Peyer's patch (tissue), 4 donors: Measurements from ENCODE around the gene SSX7. TPM values are rescaled to one million over a fixed set of nuclear protein-coding genes. Genes with fewer than 3 reads are reported as not detected.
"Not testable (repeated sequence)": the region's sequence is repeated elsewhere in the genome, so short reads cannot be mapped to it uniquely, and the experiment has no call there.

Experiments
- DNase-seq, 3 donors: peaks; one replicate each; pipeline ENCODE4 v3.0.0-alpha.2; 2017 to 2019
- H3K27ac ChIP-seq, 4 donors: fragments of 200-600 bp; sonication (generic); one replicate each; pipeline ENCODE4 v1.5.1; 2016 to 2019
- H3K27me3 ChIP-seq, 2 donors: fragments of 200-600 bp; sonication (generic); one replicate each; pipeline ENCODE4 v1.5.1; 2019
- H3K36me3 ChIP-seq, 3 donors: fragments of 200-600 bp; sonication (generic); one replicate each; pipeline ENCODE4 v1.5.1; 2016 to 2019
- H3K4me1 ChIP-seq, 4 donors: fragments of 200-600 bp; sonication (generic); one replicate each; pipeline ENCODE4 v1.5.1; 2016 to 2019
- H3K4me3 ChIP-seq, 4 donors: fragments of 200-600 bp; sonication (generic); 1 replicate in 3 of 4; 2 replicates in 1 of 4; pipeline ENCODE4 v1.5.1; 2016 to 2019; ENCODE audit warnings: mild to moderate bottlenecking in 1 of 4
- H3K9me3 ChIP-seq, 4 donors: fragments of 200-600 bp; sonication (generic); one replicate each; pipeline ENCODE4 v1.5.1; 2016 to 2019; ENCODE audit warnings: mild to moderate bottlenecking in 1 of 4
- POLR2A ChIP-seq, 2 donors: fragments of 450-650 bp; IDR thresholded peaks; one replicate each; pipeline ENCODE4 v1.5.1; 2017; ENCODE audit warnings: antibody characterized with exemption in 2 of 2, mild to moderate bottlenecking in 2 of 2, moderate library complexity in 2 of 2
- total RNA-seq, 4 donors: library from RNA; depleted of rRNA; stranded (reverse); fragments of >200 nt; gene quantifications; one replicate each; pipeline ENCODE4 v1.1.0, GENCODE V29; 2016
- TF ChIP-seq, protein P1 (sequence below), 6 experiments: fragments of 450-650 bp in 4 of 6; fragments of 200-600 bp in 2 of 6; sonication (generic) in 1 of 6; IDR thresholded peaks; one replicate each; pipeline ENCODE4 v1.5.1; 2017 to 2019; ENCODE audit warnings: antibody characterized with exemption in 6 of 6, mild to moderate bottlenecking in 3 of 6, moderate library complexity in 1 of 6

The SSX7 gene, protein sequence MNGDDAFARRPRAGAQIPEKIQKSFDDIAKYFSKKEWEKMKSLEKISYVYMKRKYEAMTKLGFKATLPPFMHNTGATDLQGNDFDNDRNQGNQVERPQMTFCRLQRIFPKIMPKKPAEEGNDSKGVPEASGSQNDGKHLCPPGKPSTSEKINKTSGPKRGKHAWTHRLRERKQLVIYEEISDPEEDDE
- not detected for total RNA-seq

DNA sequence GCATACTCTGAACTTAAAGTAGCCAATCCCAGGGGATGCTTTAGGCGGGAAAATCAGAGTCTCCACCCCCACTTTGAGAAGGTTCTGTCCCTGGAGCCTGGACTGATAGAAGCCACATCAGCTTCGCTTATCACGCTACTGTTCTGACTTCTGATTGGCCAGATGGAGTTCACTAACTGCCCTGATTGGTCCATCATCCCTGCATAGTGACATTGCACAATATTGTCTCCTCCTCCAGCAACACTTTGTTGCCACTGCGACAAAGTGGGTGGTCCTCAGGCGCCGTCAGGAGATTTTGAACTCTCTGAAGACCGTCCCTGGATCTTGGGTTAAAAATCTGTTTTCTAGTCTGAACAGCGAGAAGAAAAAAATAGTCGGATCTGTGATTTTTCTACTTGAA lies at the start of gene SSX7:
TSS of gene SSX7 (minus strand) at position 101 of the 400 bp plus-strand sequence. CDS start 1,428 bp downstream, outside the sequence.
- not testable (repeated sequence) for H3K4me1 ChIP-seq, H3K9me3 ChIP-seq, H3K27me3 ChIP-seq, H3K4me3 ChIP-seq, H3K27ac ChIP-seq, H3K36me3 ChIP-seq, DNase-seq

DNA sequence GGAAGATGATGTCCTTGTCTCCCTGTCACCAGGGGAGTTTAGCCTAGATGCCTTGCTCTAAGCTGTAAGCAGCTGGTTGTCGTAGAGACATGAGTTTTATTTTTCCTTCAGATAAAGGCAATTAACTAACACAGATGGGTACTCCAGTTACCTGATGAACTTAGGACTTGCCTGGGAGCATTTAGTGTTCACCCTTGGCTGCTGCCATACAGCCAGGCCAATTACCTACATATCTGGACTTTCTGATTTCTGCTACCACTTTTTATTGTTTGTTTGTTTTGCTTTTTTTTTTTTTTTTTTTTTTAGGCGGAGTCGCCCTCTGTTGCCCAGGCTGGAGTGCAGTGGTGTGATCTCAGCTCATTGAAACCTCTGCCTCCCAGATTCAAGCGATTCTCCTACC lies 37.3 kb upstream of the SSX7 start:
- H3K36me3 ChIP-seq, DNase-seq, H3K27ac ChIP-seq, H3K4me3 ChIP-seq, H3K4me1 ChIP-seq, H3K27me3 ChIP-seq, H3K9me3 ChIP-seq: not testable (repeated sequence)

DNA sequence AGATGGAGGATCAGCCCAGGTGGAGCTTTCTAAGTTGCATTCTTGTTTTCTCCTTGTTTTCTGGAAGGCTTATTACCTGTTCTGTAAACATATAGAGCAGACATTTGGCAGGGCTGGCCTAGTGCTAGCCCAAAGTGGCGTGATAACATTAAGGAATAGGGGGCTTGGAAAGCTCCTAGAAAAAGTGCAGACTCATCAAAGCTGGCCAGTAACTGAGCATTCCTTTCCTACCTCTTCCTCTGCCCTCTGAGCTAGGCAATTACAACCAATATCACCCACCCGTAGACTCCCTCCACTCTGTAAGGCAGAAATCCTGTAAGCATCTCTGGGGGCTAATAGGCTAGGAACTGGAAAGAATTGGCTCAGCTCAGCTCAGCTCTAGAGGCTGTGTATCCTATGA lies 7.5 kb upstream of the SSX7 start:
- not testable (repeated sequence) for H3K27ac ChIP-seq, H3K27me3 ChIP-seq, H3K36me3 ChIP-seq, H3K4me3 ChIP-seq, DNase-seq, H3K4me1 ChIP-seq, H3K9me3 ChIP-seq

DNA sequence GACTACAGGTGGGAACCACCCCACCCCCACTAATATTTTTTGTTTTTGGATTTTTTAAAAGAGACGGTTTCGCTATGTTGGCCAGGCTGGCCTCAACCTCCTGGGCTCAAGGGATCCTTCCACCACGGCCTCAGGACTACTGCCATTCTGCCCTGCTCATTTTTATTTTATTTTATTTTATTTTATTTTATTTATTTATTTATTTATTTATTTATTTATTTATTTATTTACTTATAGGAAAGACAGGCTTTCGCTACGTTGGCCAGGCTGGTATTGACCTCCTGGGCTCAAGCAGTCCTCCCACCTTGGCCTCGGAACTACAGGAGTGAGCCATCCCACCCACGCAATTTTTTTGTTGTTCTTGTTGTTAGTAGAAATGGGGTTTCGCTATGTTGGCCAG lies 775 bp upstream of the SSX7 start:
- H3K27ac ChIP-seq, H3K36me3 ChIP-seq, H3K4me3 ChIP-seq, H3K9me3 ChIP-seq, H3K27me3 ChIP-seq, DNase-seq, H3K4me1 ChIP-seq: not testable (repeated sequence)

DNA sequence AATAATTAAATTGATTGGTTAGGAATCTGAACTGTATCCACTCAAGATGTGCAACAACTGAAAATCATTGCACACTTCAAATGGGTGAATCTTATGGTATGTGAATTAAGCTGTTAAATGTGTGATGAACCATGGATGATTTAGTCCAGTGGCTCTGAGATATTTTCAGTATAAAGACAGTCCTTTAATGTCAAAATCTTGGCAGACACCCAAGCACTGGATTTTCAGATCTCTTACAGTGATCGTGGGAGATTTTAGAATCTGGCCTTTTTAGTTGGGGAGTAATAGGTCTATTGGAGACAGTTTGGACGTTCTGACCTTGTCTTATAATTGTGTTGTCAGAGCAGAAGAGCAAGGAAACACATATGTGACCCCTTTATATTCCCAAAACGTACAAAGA lies 4.0 kb downstream of the SSX7 start:
- H3K36me3 ChIP-seq, H3K27me3 ChIP-seq, DNase-seq, H3K4me3 ChIP-seq, H3K9me3 ChIP-seq, H3K4me1 ChIP-seq, H3K27ac ChIP-seq: not testable (repeated sequence)

DNA sequence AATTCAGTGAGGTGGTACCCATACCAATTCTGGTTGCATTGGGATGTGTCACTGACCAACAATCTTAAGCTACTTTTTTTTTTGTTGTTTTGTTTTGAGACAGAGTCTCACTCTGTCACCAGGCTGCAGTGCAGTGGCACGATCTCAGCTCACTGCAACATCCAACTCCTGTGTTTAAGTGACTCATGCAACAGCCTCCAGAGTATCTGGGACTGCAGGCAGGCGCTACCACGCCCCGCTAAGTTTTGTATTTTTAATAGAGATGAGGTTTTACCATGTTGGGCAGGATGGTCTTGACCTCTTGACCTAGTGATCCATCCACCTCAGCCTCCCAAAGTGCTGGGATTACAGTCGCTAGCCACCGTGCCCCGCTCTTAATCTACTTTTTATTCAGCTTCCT lies 5.7 kb downstream of the SSX7 start:
- H3K4me1 ChIP-seq, DNase-seq, H3K36me3 ChIP-seq, H3K9me3 ChIP-seq, H3K4me3 ChIP-seq, H3K27me3 ChIP-seq, H3K27ac ChIP-seq: not testable (repeated sequence)

DNA sequence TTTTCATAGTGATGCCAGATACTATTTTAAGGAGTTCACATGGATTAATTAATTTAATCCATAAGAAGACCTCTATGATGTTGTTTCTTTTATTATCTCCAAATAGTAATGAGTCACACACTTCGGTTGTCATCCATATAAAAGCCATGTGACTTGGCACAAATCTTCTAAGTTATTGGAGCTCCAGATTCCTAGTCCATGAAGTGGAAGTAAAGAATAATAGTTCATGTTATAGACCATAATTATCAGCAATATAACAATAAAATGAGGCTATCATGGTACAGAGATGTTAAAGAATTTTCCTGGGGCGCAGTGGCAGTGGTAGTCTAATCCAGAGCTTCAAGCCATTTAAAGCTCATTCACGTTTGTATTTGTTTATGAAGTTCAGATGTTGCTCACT lies 26.2 kb downstream of the SSX7 start:
- not testable (repeated sequence) for H3K4me3 ChIP-seq, H3K4me1 ChIP-seq, H3K9me3 ChIP-seq, H3K27me3 ChIP-seq, DNase-seq, H3K36me3 ChIP-seq, H3K27ac ChIP-seq

DNA sequence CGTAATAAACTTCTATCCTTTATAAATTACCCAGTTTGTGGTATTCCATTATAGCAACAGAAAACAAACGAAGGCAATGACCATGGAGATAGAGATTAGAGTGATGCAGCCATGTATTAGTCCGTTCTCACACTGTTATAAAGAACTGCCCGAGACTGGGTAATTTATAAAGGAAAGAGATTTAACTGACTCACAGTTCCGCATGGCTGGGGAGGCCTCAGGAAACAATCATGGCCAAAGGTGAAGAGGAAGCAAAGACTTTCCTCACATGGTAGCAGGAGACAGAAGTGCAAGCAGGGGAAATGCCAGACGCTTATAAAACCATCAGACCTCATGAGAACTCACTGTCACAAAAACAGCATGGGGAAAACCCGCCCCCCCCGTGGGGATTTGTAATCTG lies 34.0 kb downstream of the SSX7 start:
- not testable (repeated sequence) for H3K36me3 ChIP-seq, H3K9me3 ChIP-seq, H3K27me3 ChIP-seq, H3K4me1 ChIP-seq, DNase-seq, H3K27ac ChIP-seq, H3K4me3 ChIP-seq

DNA sequence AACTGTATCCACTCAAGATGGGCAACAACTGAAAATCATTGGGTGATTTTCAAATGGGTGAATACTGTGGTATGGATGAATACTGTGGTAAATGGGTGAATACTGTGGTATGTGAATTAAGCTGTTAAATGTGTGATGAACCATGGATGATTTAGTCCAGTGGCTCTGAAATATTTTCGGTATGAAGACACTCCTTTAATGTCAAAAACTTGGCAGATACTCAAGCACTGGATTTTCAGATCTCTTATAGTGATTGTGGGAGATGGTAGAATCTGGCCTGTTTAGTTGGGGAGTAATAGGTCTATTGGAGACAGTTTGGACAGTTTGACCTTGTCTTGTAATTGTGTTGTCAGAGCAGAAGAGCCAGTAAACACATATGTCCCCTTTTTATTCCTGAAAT lies 45.7 kb downstream of the SSX7 start:
- H3K27me3 ChIP-seq, result no peaks in the 10 kb centered on the region
- no peaks in the 10 kb centered on the region for H3K36me3 ChIP-seq
- H3K4me3 ChIP-seq, result no peak overlapping the region
- no peak for DNase-seq
- no peaks in the 10 kb centered on the region for H3K4me1 ChIP-seq
- TF ChIP-seq, protein P1, sequence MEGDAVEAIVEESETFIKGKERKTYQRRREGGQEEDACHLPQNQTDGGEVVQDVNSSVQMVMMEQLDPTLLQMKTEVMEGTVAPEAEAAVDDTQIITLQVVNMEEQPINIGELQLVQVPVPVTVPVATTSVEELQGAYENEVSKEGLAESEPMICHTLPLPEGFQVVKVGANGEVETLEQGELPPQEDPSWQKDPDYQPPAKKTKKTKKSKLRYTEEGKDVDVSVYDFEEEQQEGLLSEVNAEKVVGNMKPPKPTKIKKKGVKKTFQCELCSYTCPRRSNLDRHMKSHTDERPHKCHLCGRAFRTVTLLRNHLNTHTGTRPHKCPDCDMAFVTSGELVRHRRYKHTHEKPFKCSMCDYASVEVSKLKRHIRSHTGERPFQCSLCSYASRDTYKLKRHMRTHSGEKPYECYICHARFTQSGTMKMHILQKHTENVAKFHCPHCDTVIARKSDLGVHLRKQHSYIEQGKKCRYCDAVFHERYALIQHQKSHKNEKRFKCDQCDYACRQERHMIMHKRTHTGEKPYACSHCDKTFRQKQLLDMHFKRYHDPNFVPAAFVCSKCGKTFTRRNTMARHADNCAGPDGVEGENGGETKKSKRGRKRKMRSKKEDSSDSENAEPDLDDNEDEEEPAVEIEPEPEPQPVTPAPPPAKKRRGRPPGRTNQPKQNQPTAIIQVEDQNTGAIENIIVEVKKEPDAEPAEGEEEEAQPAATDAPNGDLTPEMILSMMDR (IDR thresholded peaks at IDR 0.05), result no peak
- no peak for TF ChIP-seq POLR2A (IDR thresholded peaks at IDR 0.05)
- no peaks in the 10 kb centered on the region for H3K9me3 ChIP-seq
- no peak overlapping the region for H3K27ac ChIP-seq

DNA sequence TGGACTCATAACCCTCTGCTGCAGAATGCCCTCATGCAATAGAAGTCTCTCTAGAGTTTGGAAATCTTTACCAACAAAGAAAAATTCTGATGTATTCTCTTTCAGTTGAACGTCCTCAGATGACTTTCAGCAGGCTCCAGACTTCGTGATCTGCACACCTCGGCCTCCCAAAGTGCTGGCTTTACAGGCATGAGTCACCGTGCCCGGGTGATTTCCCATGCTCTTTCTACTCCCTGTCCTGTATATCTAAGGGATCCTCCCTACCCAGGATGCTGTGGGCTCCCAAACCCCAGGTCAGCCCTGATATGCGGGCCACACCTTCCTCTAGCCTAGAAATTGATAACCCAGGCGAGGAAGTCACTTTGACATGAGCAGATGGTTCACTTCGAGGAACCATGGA lies 51.5 kb downstream of the SSX7 start:
- not testable (repeated sequence) for DNase-seq, H3K36me3 ChIP-seq, H3K27me3 ChIP-seq, H3K27ac ChIP-seq, H3K4me1 ChIP-seq, H3K4me3 ChIP-seq, H3K9me3 ChIP-seq

DNA sequence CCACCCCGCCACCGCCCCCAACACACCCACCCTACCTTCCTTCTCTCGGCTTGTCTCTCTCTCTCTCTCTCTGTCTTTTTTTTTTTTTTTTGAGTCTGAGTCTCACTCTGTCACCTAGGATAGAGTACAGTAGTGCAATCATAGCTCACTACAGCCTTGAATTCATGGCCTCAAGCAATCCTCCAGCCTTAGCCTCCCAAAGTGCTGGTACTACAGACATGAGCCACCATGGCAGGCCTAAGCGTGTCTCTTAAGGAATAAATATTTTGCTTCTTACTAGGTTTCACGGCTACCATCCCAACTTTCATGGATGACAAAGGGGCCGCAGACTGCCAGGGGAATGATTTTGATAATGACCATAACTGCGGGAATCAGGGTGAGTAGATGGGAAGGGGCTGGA lies 55.8 kb downstream of the SSX7 start:
- H3K4me1 ChIP-seq, result no peaks in the 10 kb centered on the region
- TF ChIP-seq, protein P1 (IDR thresholded peaks at IDR 0.05), result no peak
- TF ChIP-seq POLR2A (IDR thresholded peaks at IDR 0.05), result no peak
- H3K27me3 ChIP-seq, result no peaks in the 10 kb centered on the region
- no peak overlapping the region for H3K27ac ChIP-seq
- H3K9me3 ChIP-seq, result no peaks in the 10 kb centered on the region
- H3K36me3 ChIP-seq, result no peaks in the 10 kb centered on the region
- no peak for DNase-seq
- H3K4me3 ChIP-seq, result no peak overlapping the region
